GM12891 (cell line): Measurements from ENCODE around the gene DLG4.
"Not testable (repeated sequence)": the region's sequence is repeated elsewhere in the genome, so short reads cannot be mapped to it uniquely, and the experiment has no call there.

Experiments used
- DNase-seq: peaks from one replicate; pipeline ENCODE4 v3.0.0; 2011; ENCODE audit warnings: low spot score; ENCODE audit not compliant: insufficient read length
- FAIRE-seq: peaks from 2 replicates; lab custom pipeline; 2011; peaks lifted over from hg19 to GRCh38; lab: Jason Lieb, UNC
- PAX5 ChIP-seq: IDR thresholded peaks from 2 replicates; pipeline ENCODE4 v1.6.1; 2011; ENCODE audit warnings: low read length, moderate library complexity, mild to moderate bottlenecking; ENCODE audit not compliant: insufficient read depth, severe bottlenecking
- POLR2A ChIP-seq: IDR thresholded peaks from 2 replicates; pipeline ENCODE4 v1.6.1; 2011; ENCODE audit warnings: low read depth, low read length, control low read depth
- POLR2AphosphoS5 ChIP-seq: IDR thresholded peaks from 2 replicates; pipeline ENCODE4 v1.6.1; 2011; ENCODE audit warnings: low read depth, low read length, control low read depth
- POU2F2 ChIP-seq: IDR thresholded peaks from 2 replicates; pipeline ENCODE4 v1.6.1; 2011; ENCODE audit warnings: low read depth, mild to moderate bottlenecking, control low read depth, low read length, moderate library complexity
- SPI1 ChIP-seq: IDR thresholded peaks from 2 replicates; pipeline ENCODE4 v1.6.1; 2011; ENCODE audit warnings: low read depth, low read length, control low read depth
- TAF1 ChIP-seq: IDR thresholded peaks from 2 replicates; pipeline ENCODE4 v1.6.1; 2011; ENCODE audit warnings: low read depth, low read length, control low read depth

DLG4 gene

GRCh38 chr17:7167832-7168231, 51.8 kb downstream of the DLG4 start:
- FAIRE-seq (no peak), DNase-seq (no peak)
- no peak for TF ChIP-seq PAX5
- TF ChIP-seq POU2F2, result no peak
- TF ChIP-seq POLR2A, result no peak
- no peak for TF ChIP-seq SPI1
- TF ChIP-seq POLR2AphosphoS5, result no peak
- no peak for TF ChIP-seq TAF1

- TF ChIP-seq TAF1 (no peak), POLR2AphosphoS5 (no peak), POU2F2 (no peak), SPI1 (no peak)
- DNase-seq (no peak), FAIRE-seq (no peak)
Observed at GRCh38 chr17:7166873-7167272, 52.8 kb downstream of the DLG4 start.

- FAIRE-seq, DNase-seq: not testable (repeated sequence)
Observed at GRCh38 chr17:7159571-7159970, 60.1 kb downstream of the DLG4 start.

- not testable (repeated sequence) for DNase-seq, FAIRE-seq
Observed at GRCh38 chr17:7158424-7158823, 61.2 kb downstream of the DLG4 start.

- FAIRE-seq (no peak), DNase-seq (no peak)
- no peak for TF ChIP-seq POU2F2
- no peak for TF ChIP-seq POLR2AphosphoS5
- no peak for TF ChIP-seq POLR2A
- no peak for TF ChIP-seq SPI1
- no peak for TF ChIP-seq PAX5
- no peak for TF ChIP-seq TAF1
Observed at GRCh38 chr17:7156342-7156940, 63.2 kb downstream of the DLG4 start.

- DNase-seq (no peak), FAIRE-seq (no peak)
- no peak for TF ChIP-seq SPI1
- TF ChIP-seq PAX5, result no peak
Observed at GRCh38 chr17:7147772-7148171, 71.9 kb downstream of the DLG4 start.

GRCh38 chr17:7146115-7146514, 73.5 kb downstream of the DLG4 start:
- DNase-seq (no peak), FAIRE-seq (no peak)
- TF ChIP-seq PAX5, result no peak
- no peak for TF ChIP-seq POLR2AphosphoS5
- no peak for TF ChIP-seq SPI1
- no peak for TF ChIP-seq POU2F2
- no peak for TF ChIP-seq TAF1
- no peak for TF ChIP-seq POLR2A

- FAIRE-seq (no peak), DNase-seq (no peak)
- TF ChIP-seq POLR2A, result no peak
- no peak for TF ChIP-seq SPI1
- no peak for TF ChIP-seq PAX5
- TF ChIP-seq POU2F2, result no peak
- no peak for TF ChIP-seq TAF1
- TF ChIP-seq POLR2AphosphoS5, result no peak
Observed at GRCh38 chr17:7144213-7144612, 75.4 kb downstream of the DLG4 start.

- DNase-seq, result no peak
- FAIRE-seq, result no peak
- TF ChIP-seq TAF1 (no peak), POLR2AphosphoS5 (no peak), SPI1 (no peak), POU2F2 (no peak), POLR2A (no peak), PAX5 (no peak)
Observed at GRCh38 chr17:7141824-7142223, 77.8 kb downstream of the DLG4 start.

GRCh38 chr17:7139400-7139799, 80.2 kb downstream of the DLG4 start:
- TF ChIP-seq PAX5 (no peak), TAF1 (no peak), POU2F2 (no peak), SPI1 (no peak)
- no peak for DNase-seq
- no peak for FAIRE-seq
